ENCODE results near the gene TMEM120B. TPM values are rescaled to one million over a fixed set of nuclear protein-coding genes. Genes with fewer than 3 reads are reported as not detected.
"Not testable (repeated sequence)": the region's sequence is repeated elsewhere in the genome, so short reads cannot be mapped to it uniquely, and the experiment has no call there.

TMEM120B gene
- total and polyA plus RNA-seq, 2 of the 13 experiments (the other 11 are each of a cell fraction or from before 2014, with no cell fraction given), result 7.1 to 12.9 TPM

DNA sequence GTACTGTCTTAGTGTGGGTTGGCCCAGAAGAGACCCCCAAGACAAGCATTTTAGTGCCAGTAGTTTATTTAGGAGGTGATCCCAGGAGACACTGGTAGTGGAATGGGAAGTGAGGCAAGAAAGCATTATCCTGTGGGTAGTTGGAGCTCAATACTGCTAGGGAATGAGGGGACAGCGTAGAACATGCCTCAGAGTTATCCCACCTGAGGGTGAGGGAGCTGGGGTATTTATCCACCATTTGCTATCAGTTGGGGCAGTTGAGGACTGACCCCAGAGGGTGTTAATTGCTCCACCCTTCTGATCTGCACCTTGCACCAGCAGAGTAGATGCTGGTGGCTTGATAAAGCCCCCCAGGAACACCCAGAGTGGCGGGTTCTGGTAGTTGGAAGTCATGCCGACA is 43.0 kb downstream of the TMEM120B start (continued):
- TF ChIP-seq, protein P1, sequence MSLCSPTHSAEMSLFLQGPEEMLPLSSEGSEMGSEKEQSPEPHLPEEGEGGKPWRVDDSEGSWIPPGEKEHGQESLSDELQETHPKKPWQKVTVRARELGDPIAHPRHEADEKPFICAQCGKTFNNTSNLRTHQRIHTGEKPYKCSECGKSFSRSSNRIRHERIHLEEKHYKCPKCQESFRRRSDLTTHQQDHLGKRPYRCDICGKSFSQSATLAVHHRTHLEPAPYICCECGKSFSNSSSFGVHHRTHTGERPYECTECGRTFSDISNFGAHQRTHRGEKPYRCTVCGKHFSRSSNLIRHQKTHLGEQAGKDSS (CRISPR knock-in tag; IDR thresholded peaks at IDR 0.05; ENCODE audit: borderline replicate concordance, low read depth), result no peak
- TF ChIP-seq, protein P2, sequence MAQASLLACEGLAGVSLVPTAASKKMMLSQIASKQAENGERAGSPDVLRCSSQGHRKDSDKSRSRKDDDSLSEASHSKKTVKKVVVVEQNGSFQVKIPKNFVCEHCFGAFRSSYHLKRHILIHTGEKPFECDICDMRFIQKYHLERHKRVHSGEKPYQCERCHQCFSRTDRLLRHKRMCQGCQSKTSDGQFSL (CRISPR knock-in tag; IDR thresholded peaks at IDR 0.05), result no peak
- TF ChIP-seq MAFG (CRISPR knock-in tag; IDR thresholded peaks at IDR 0.05), result no peak
- TF ChIP-seq ZMAT3 (CRISPR knock-in tag; conservative IDR thresholded peaks at IDR 0.05), result no peak

DNA sequence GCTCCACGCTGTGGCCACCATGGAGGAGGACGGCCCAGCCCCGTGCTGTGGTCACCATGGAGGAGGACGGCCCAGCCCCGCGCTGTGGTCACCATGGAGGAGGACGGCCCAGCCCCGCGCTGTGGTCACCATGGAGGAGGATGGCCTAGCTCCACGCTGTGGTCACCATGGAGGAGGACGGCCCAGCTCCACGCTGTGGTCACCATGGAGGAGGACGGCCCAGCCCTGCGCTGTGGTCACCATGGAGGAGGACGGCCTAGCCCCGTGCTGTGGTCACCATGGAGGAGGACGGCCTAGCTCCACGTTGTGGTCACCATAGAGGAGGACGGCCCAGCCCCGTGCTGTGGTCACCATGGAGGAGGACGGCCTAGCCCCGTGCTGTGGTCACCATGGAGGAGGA is 46.0 kb downstream of the TMEM120B start:
- H3K4me3 ChIP-seq (replicated peaks in 1 of 3; ENCODE audit: insufficient read depth in 1 of 3, low read depth in 2 of 3, low read length in 3 of 3); H3K27ac ChIP-seq (ENCODE audit: extremely low read length, insufficient read depth, low read length); H4K20me1 ChIP-seq (ENCODE audit: insufficient read depth, low read length); H3K27me3 ChIP-seq (ENCODE audit: control insufficient read depth in 1 of 2, insufficient read depth in 2 of 2, low read length in 2 of 2); H3K79me2 ChIP-seq (ENCODE audit: insufficient read depth, low read length); BruUV-seq (replicated peaks); DNase-seq (ENCODE audit: low spot score); FAIRE-seq; ATAC-seq; H2AFZ ChIP-seq (ENCODE audit: low read length); H3K4me2 ChIP-seq (ENCODE audit: low read depth, low read length); in situ Hi-C loops (cut with HindIII; ENCODE audit: extremely low pct_ligation_motif_present, low pct_unique_long_range_greater_than_20kb); POLR2A ChIA-PET; H3K9ac ChIP-seq (ENCODE audit: insufficient read depth, low read depth, low read length); intact Hi-C loops (cut with micrococcal nuclease; ENCODE audit: unreplicated experiment); CTCF ChIA-PET (ENCODE audit: low intra/inter-chr PET ratio, low total read pairs); H3K9me3 ChIP-seq (ENCODE audit: low read length); H3K36me3 ChIP-seq (replicated peaks in 1 of 2; ENCODE audit: control insufficient read depth in 1 of 2, insufficient read depth in 2 of 2, low read length in 2 of 2); H3K4me1 ChIP-seq (ENCODE audit: insufficient read depth, low read length): not testable (repeated sequence)
- 94% methylated on average over 7 of the region's 22 CpGs for WGBS (ENCODE audit: low lambda C conversion rate)

DNA sequence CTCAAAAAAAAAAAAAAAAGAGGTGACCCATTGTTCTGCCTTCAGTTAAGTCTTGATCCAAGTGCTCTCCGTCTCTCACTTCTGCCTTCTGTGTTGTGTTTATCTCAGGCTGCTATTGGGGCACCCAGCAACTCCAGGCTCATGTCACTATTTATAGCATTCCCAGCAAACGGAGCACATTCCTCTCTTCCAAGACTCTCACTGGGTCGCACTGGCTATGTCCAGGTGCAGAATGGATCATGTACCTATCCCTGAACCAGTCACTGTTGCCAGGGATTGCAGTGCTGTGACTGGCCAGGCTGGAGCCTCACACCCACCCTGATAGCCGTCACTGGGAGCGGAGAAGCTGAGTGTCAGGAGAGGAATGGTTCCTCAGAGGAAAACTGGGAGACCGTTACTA is 49.7 kb downstream of the TMEM120B start:
- ATAC-seq (no peak; the same call in 2 of the 3 replicates), FAIRE-seq (no peak), DNase-seq (ENCODE audit: low spot score) (no peak)
- Histone ChIP-seq H4K20me1 (ENCODE audit: insufficient read depth, low read length) (no peaks in the 10 kb centered on the region), H3K4me2 (ENCODE audit: low read depth, low read length) (no peak overlapping the region), H3K9ac (ENCODE audit: insufficient read depth, low read depth, low read length) (no peak overlapping the region), H3K79me2 (ENCODE audit: insufficient read depth, low read length) (no peaks in the 10 kb centered on the region), H3K27me3 (ENCODE audit: control insufficient read depth in 1 of 2, insufficient read depth in 2 of 2, low read length in 2 of 2) (no peaks in the 10 kb centered on the region), H3K9me3 (ENCODE audit: low read length) (no peaks in the 10 kb centered on the region), H2AFZ (ENCODE audit: low read length) (no peak overlapping the region), H3K27ac (ENCODE audit: extremely low read length, insufficient read depth, low read length) (no peak overlapping the region), H3K4me3 (replicated peaks in 1 of 3; ENCODE audit: insufficient read depth in 1 of 3, low read depth in 2 of 3, low read length in 3 of 3) (no peak overlapping the region), H3K36me3 (replicated peaks in 1 of 2; ENCODE audit: control insufficient read depth in 1 of 2, insufficient read depth in 2 of 2, low read length in 2 of 2) (no peaks in the 10 kb centered on the region; a peak in 1 of 5 replicates), H3K4me1 (ENCODE audit: insufficient read depth, low read length) (no peaks in the 10 kb centered on the region)
- CTCF ChIA-PET (ENCODE audit: low intra/inter-chr PET ratio, low total read pairs), result no interaction called here
- 94% methylated on average over 6 of the region's 6 CpGs for WGBS (ENCODE audit: low lambda C conversion rate)
- BruUV-seq (replicated peaks), result no TSS peak
- intact Hi-C loops (cut with micrococcal nuclease; ENCODE audit: unreplicated experiment) (no loop called here), in situ Hi-C loops (cut with HindIII; ENCODE audit: extremely low pct_ligation_motif_present, low pct_unique_long_range_greater_than_20kb) (no loop called here)
- POLR2A ChIA-PET, result no interaction called here
- TF ChIP-seq ATRX (CRISPR knock-in tag; IDR thresholded peaks at IDR 0.05; ENCODE audit: borderline replicate concordance) (no peak), AKAP8 (CRISPR knock-in tag; IDR thresholded peaks at IDR 0.05) (no peak), ZNF33B (CRISPR knock-in tag; IDR thresholded peaks at IDR 0.05) (no peak), HDAC6 (IDR thresholded peaks at IDR 0.05; ENCODE audit: low read depth, low read length) (no peak), NFKB2 (CRISPR knock-in tag; IDR thresholded peaks at IDR 0.05; ENCODE audit: borderline replicate concordance) (no peak), ELF4 (CRISPR knock-in tag; IDR thresholded peaks at IDR 0.05; ENCODE audit: borderline replicate concordance) (no peak), ETV5 (CRISPR knock-in tag; IDR thresholded peaks at IDR 0.05; ENCODE audit: borderline replicate concordance) (no peak), ZNF549 (CRISPR knock-in tag; IDR thresholded peaks at IDR 0.05) (no peak), TARDBP (CRISPR knock-in tag; IDR thresholded peaks at IDR 0.05) (no peak), HOXA5 (CRISPR knock-in tag; IDR thresholded peaks at IDR 0.05) (no peak)
- TF ChIP-seq, protein P3, sequence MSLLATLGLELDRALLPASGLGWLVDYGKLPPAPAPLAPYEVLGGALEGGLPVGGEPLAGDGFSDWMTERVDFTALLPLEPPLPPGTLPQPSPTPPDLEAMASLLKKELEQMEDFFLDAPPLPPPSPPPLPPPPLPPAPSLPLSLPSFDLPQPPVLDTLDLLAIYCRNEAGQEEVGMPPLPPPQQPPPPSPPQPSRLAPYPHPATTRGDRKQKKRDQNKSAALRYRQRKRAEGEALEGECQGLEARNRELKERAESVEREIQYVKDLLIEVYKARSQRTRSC (CRISPR knock-in tag; IDR thresholded peaks at IDR 0.05; ENCODE audit: low read depth), result no peak
